HEK293 (cell line): Measurements from ENCODE around the gene GPBAR1.

ENCODE experiments used
- CTCF ChIA-PET: fragments of 350-600 bp; formaldehyde crosslinking; extraction: SDS; loops from one replicate; lab custom pipeline; 2021; ENCODE audit warnings: antibody characterized with exemption; lab: Yijun Ruan, JAX
- POLR2A ChIA-PET: fragments of 300-600 bp; formaldehyde crosslinking; extraction: SDS; loops from one replicate; lab custom pipeline; 2020; ENCODE audit warnings: antibody characterized with exemption, inconsistent platforms; lab: Yijun Ruan, JAX
- H3K27ac ChIP-seq: fragments of 200-500 bp; sonication (Bioruptor generic); 2 replicates; pipeline ENCODE4 v1.5.1; 2014; ENCODE audit warnings: low read depth, low read length, control low read depth, inconsistent platforms; ENCODE audit errors: extremely low read depth
- H3K36me3 ChIP-seq, 2 experiments: fragments of 200-500 bp in 1 of 2; sonication (Bioruptor generic) in 1 of 2; 1 replicate in 1 of 2; 2 replicates in 1 of 2; pipeline ENCODE4 v1.5.1; 2014 to 2017; ENCODE audit warnings: inconsistent platforms in 2 of 2, low read length in 2 of 2; ENCODE audit not compliant: control insufficient read depth in 2 of 2, insufficient read depth in 1 of 2
- H3K4me1 ChIP-seq: fragments of 200-500 bp; sonication (Bioruptor generic); 2 replicates; pipeline ENCODE4 v1.5.1; 2014; ENCODE audit warnings: mild to moderate bottlenecking, low read length, inconsistent platforms; ENCODE audit not compliant: control insufficient read depth, insufficient read depth
- H3K4me3 ChIP-seq: 2 replicates; pipeline ENCODE4 v1.5.1; 2011; ENCODE audit warnings: low read depth, mild to moderate bottlenecking, control low read depth, low read length, moderate library complexity
- H3K9me3 ChIP-seq: fragments of 200-500 bp; sonication (Bioruptor generic); 2 replicates; pipeline ENCODE4 v1.5.1; 2014; ENCODE audit warnings: low read depth, low read length, inconsistent platforms; ENCODE audit not compliant: control insufficient read depth, insufficient read depth
- GLI2 ChIP-seq: fragments of 450-650 bp; formaldehyde crosslinking; IDR thresholded peaks from 2 replicates; pipeline ENCODE4; 2017; ENCODE audit warnings: missing biosample characterization, missing genetic modification characterization, low read depth, borderline replicate concordance
- MEIS1 ChIP-seq: sonication (generic); formaldehyde crosslinking; IDR thresholded peaks from 2 replicates; pipeline ENCODE4 v1.8.1; 2022; ENCODE audit warnings: missing genetic modification reagents, mild to moderate bottlenecking, borderline replicate concordance
- MZF1 ChIP-seq: fragments of 450-650 bp; formaldehyde crosslinking; IDR thresholded peaks from 2 replicates; pipeline ENCODE4 v1.5.1; 2017; ENCODE audit warnings: missing biosample characterization, missing genetic modification characterization, borderline replicate concordance
- OVOL3 ChIP-seq: fragments of 450-650 bp; formaldehyde crosslinking; IDR thresholded peaks from 2 replicates; pipeline ENCODE4 v1.5.1; 2016; ENCODE audit warnings: missing biosample characterization, missing genetic modification characterization
- RBAK ChIP-seq: fragments of 450-650 bp; formaldehyde crosslinking; IDR thresholded peaks from 2 replicates; pipeline ENCODE4 v1.5.1; 2016; ENCODE audit warnings: missing biosample characterization, missing genetic modification characterization
- ZBTB48 ChIP-seq: fragments of 450-650 bp; formaldehyde crosslinking; IDR thresholded peaks from 2 replicates; pipeline ENCODE4 v1.5.1; 2016; ENCODE audit warnings: missing biosample characterization, missing genetic modification characterization
- ZFHX2 ChIP-seq: fragments of 450-650 bp; formaldehyde crosslinking; conservative IDR thresholded peaks from 2 replicates; pipeline ENCODE4 v1.5.1; 2016; ENCODE audit warnings: missing biosample characterization, missing genetic modification characterization
- ZNF121 ChIP-seq: fragments of 450-650 bp; formaldehyde crosslinking; IDR thresholded peaks from 2 replicates; pipeline ENCODE4 v1.5.1; 2016; ENCODE audit warnings: missing biosample characterization, missing genetic modification characterization
- ZNF18 ChIP-seq: fragments of 450-650 bp; formaldehyde crosslinking; IDR thresholded peaks from 2 replicates; pipeline ENCODE4 v1.5.1; 2016; ENCODE audit warnings: missing biosample characterization, missing genetic modification characterization
- ZNF341 ChIP-seq: fragments of 450-650 bp; formaldehyde crosslinking; IDR thresholded peaks from 2 replicates; pipeline ENCODE4; 2016; ENCODE audit warnings: low read depth, missing biosample characterization, missing genetic modification characterization
- ZNF433 ChIP-seq: fragments of 450-650 bp; formaldehyde crosslinking; IDR thresholded peaks from 2 replicates; pipeline ENCODE4 v1.5.1; 2016; ENCODE audit warnings: missing biosample characterization, missing genetic modification characterization, low read depth
- ZNF558 ChIP-seq: fragments of 450-650 bp; formaldehyde crosslinking; IDR thresholded peaks from 2 replicates; pipeline ENCODE4 v1.5.1; 2016; ENCODE audit warnings: missing biosample characterization, missing genetic modification characterization
- ZNF561 ChIP-seq: fragments of 450-650 bp; IDR thresholded peaks from 2 replicates; pipeline ENCODE4 v1.5.1; 2018; ENCODE audit warnings: missing biosample characterization, missing genetic modification characterization, borderline replicate concordance
- ZNF571 ChIP-seq: fragments of 450-650 bp; formaldehyde crosslinking; IDR thresholded peaks from 2 replicates; pipeline ENCODE4 v1.5.0; 2017; ENCODE audit warnings: missing biosample characterization, missing genetic modification characterization
- ZNF76 ChIP-seq: fragments of 450-650 bp; formaldehyde crosslinking; IDR thresholded peaks from 2 replicates; pipeline ENCODE4; 2016; ENCODE audit warnings: low read depth, missing biosample characterization, missing genetic modification characterization, borderline replicate concordance
- ZNF768 ChIP-seq: fragments of 450-650 bp; formaldehyde crosslinking; IDR thresholded peaks from 2 replicates; pipeline ENCODE4 v1.5.1; 2018; ENCODE audit warnings: missing biosample characterization, mild to moderate bottlenecking, missing genetic modification characterization
- ZNF830 ChIP-seq: fragments of 450-650 bp; IDR thresholded peaks from 2 replicates; pipeline ENCODE4 v1.5.0; 2018; ENCODE audit warnings: missing biosample characterization, missing genetic modification characterization, low read depth, mild to moderate bottlenecking, moderate library complexity
- ZSCAN16 ChIP-seq: fragments of 450-650 bp; formaldehyde crosslinking; IDR thresholded peaks from 2 replicates; pipeline ENCODE4 v1.5.1; 2016; ENCODE audit warnings: missing biosample characterization, missing genetic modification characterization
- ZXDB ChIP-seq: fragments of 450-650 bp; formaldehyde crosslinking; IDR thresholded peaks from 2 replicates; pipeline ENCODE4 v1.5.1; 2016; ENCODE audit warnings: missing biosample characterization, missing genetic modification characterization
- TF ChIP-seq, protein P1 (sequence below): fragments of 450-650 bp; IDR thresholded peaks from 2 replicates; pipeline ENCODE4 v1.5.1; 2018; ENCODE audit warnings: missing biosample characterization, missing genetic modification characterization
- TF ChIP-seq, protein P2 (sequence below): fragments of 450-650 bp; formaldehyde crosslinking; IDR thresholded peaks from 2 replicates; pipeline ENCODE4 v1.5.1; 2016; ENCODE audit warnings: missing biosample characterization, missing genetic modification characterization

The GPBAR1 gene

GRCh38 chr2:218235017-218235416, 25.8 kb upstream of the GPBAR1 start:
- CTCF ChIA-PET, result interaction anchor here (0.6 kb wide), 1 partner anchor 1060 kb away, joined by 3 read pairs; no protein-coding TSS in a partner anchor
- H3K27ac ChIP-seq, result no peak overlapping the region
- no peaks in the 10 kb centered on the region for H3K9me3 ChIP-seq
- H3K4me1 ChIP-seq, result no peaks in the 10 kb centered on the region
- POLR2A ChIA-PET, result no interaction called here
- H3K4me3 ChIP-seq, result no peak overlapping the region
- peaks cover 75 to 97% of the 10 kb centered on the region in 2 experiments for H3K36me3 ChIP-seq
- TF ChIP-seq GLI2, result no peak
- TF ChIP-seq RBAK (tag by site-specific recombination), result no peak
- no peak for TF ChIP-seq ZNF768 (tag by site-specific recombination)
- no peak for TF ChIP-seq OVOL3 (tag by site-specific recombination)
- TF ChIP-seq, all 188 proteins: peak for 0

GRCh38 chr2:218236829-218237228, 24.0 kb upstream of the GPBAR1 start:
- H3K36me3 ChIP-seq, result peaks cover 78 to 97% of the 10 kb centered on the region in 2 experiments
- TF ChIP-seq ZNF121 (tag by site-specific recombination) (no peak), ZNF830 (tag by site-specific recombination) (no peak), ZNF561 (tag by site-specific recombination) (no peak), ZSCAN16 (tag by site-specific recombination) (no peak), ZNF341 (no peak), ZNF433 (tag by site-specific recombination) (no peak), ZBTB48 (tag by site-specific recombination) (no peak), ZNF558 (tag by site-specific recombination) (no peak), ZNF571 (tag by site-specific recombination) (no peak), ZFHX2 (no peak), ZXDB (no peak), MZF1 (tag by site-specific recombination) (no peak), MEIS1 (CRISPR knock-in tag) (no peak), ZNF76 (no peak), ZNF18 (tag by site-specific recombination) (no peak)
- TF ChIP-seq, protein P1, sequence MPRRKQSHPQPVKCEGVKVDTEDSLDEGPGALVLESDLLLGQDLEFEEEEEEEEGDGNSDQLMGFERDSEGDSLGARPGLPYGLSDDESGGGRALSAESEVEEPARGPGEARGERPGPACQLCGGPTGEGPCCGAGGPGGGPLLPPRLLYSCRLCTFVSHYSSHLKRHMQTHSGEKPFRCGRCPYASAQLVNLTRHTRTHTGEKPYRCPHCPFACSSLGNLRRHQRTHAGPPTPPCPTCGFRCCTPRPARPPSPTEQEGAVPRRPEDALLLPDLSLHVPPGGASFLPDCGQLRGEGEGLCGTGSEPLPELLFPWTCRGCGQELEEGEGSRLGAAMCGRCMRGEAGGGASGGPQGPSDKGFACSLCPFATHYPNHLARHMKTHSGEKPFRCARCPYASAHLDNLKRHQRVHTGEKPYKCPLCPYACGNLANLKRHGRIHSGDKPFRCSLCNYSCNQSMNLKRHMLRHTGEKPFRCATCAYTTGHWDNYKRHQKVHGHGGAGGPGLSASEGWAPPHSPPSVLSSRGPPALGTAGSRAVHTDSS (tag by site-specific recombination), result no peak
- TF ChIP-seq, protein P2, sequence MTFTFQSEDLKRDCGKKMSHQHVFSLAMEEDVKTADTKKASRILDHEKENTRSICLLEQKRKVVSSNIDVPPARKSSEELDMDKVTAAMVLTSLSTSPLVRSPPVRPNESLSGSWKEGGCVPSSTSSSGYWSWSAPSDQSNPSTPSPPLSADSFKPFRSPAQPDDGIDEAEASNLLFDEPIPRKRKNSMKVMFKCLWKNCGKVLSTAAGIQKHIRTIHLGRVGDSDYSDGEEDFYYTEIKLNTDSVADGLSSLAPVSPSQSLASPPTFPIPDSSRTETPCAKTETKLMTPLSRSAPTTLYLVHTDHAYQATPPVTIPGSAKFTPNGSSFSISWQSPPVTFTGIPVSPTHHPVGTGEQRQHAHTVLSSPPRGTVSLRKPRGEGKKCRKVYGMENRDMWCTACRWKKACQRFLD (tag by site-specific recombination), result no peak
- TF ChIP-seq, all 188 proteins: peak for 0
- ChIA-PET POLR2A (interaction anchor here (0.6 kb wide), 1 partner anchor 874 kb away, joined by 3 read pairs; no protein-coding TSS in a partner anchor), CTCF (interaction anchor here (0.6 to 0.9 kb wide), 2 partner anchors 17 to 350 kb away, joined by 6 read pairs; no protein-coding TSS in a partner anchor)
- Histone ChIP-seq H3K9me3 (no peaks in the 10 kb centered on the region), H3K27ac (no peak overlapping the region), H3K4me3 (no peak overlapping the region), H3K4me1 (no peaks in the 10 kb centered on the region)
